ENCODE results near the gene ZFYVE9.

Gene ZFYVE9

GRCh38 chr1:52393174-52393573 lies 251.3 kb downstream of the ZFYVE9 start:
- DNase-seq = no peak
